ENCODE data around the gene UPF1. TPM values are rescaled to one million over a fixed set of nuclear protein-coding genes. Genes with fewer than 3 reads are reported as not detected.

The UPF1 gene
- total and polyA plus RNA-seq, 2 of the 13 experiments (the other 11 are each of a cell fraction or from before 2014, with no cell fraction given): 16.9 to 41.8 TPM

DNA sequence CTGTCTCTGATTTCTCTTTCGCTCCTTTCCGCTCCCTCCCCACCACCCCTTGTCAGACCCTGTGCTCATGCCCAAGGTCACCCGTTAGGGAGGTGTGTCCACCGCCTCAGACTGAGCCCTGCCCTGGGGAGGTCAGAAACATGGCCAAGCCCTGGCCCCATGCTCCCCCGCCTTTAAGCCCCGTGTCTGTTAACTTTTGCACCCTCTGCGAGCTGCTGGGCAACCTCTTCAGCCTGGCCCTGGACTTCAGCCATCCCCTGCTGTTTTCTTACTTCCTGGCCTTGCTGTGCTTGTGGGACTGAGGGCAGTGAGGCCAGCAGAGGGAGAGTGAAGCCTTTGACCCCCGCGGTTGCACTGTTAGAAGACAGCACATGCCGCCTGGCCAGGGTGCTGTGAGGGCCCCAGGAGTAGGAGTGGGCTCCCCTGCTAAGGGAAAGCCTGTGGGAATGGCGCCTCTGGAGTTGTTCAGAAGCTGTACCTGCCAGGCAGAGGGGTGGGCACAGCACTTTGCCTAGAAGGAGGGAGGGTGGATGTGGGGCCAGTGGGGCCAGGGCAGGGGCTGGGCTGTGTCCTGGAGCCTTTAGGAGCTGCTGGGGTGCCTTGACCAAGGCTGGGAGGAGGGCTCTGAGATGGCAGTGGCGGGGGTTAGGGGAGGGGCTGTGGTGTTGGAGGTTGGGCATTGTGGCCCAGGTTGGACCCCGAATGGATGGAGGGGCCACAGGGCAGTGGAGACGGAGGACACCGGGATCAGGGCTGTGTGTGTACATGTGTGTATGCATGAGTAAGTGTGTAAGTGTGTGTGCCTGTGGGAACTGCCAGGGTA, 7.9 kb downstream of the UPF1 start (continued):
- TF ChIP-seq SRSF4 (IDR thresholded peaks at IDR 0.05; ENCODE audit: low read depth, low read length, poor library complexity, severe bottlenecking) (no peak), YEATS4 (CRISPR knock-in tag; IDR thresholded peaks at IDR 0.05; ENCODE audit: borderline replicate concordance) (peak; percentile 82), SRSF9 (IDR thresholded peaks at IDR 0.05; ENCODE audit: borderline replicate concordance, insufficient read depth, low read depth, low read length, poor library complexity, severe bottlenecking) (no peak), CHCHD3 (CRISPR knock-in tag; IDR thresholded peaks at IDR 0.05) (no peak), KLF16 (CRISPR knock-in tag; IDR thresholded peaks at IDR 0.05) (peak in 1 of 2 experiments; percentile 78; a peak in 2 of 4 replicates), SMARCC2 (IDR thresholded peaks at IDR 0.05) (no peak), NRL (CRISPR knock-in tag; IDR thresholded peaks at IDR 0.05; ENCODE audit: borderline replicate concordance) (peak; percentile 86), ZNF20 (CRISPR knock-in tag; IDR thresholded peaks at IDR 0.05) (0 out of 2 replicates have a peak, but pooled peaks have one; percentile 45), ZNF788 (CRISPR knock-in tag; IDR thresholded peaks at IDR 0.05; ENCODE audit: borderline replicate concordance) (peak; percentile 91; the same call in 1 of the 2 replicates), MZF1 (CRISPR knock-in tag; IDR thresholded peaks at IDR 0.05; ENCODE audit: borderline replicate concordance) (no peak), ZNF451 (CRISPR knock-in tag; IDR thresholded peaks at IDR 0.05) (peak; percentile 63), MIER2 (CRISPR knock-in tag; IDR thresholded peaks at IDR 0.05) (0 out of 2 replicates have a peak, but pooled peaks have one; percentile 13), AKNA (CRISPR knock-in tag; IDR thresholded peaks at IDR 0.05; ENCODE audit: borderline replicate concordance) (no peak), ZNF274 (CRISPR knock-in tag; IDR thresholded peaks at IDR 0.05) (peak; percentile 66; the same call in 1 of the 2 replicates), PAWR (CRISPR knock-in tag; IDR thresholded peaks at IDR 0.05; ENCODE audit: borderline replicate concordance) (no peak)
- TF ChIP-seq, protein P1, sequence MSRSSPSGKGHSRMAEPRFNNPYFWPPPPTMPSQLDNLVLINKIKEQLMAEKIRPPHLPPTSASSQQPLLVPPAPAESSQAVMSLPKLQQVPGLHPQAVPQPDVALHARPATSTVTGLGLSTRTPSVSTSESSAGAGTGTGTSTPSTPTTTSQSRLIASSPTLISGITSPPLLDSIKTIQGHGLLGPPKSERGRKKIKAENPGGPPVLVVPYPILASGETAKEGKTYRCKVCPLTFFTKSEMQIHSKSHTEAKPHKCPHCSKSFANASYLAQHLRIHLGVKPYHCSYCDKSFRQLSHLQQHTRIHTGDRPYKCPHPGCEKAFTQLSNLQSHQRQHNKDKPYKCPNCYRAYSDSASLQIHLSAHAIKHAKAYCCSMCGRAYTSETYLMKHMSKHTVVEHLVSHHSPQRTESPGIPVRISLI (CRISPR knock-in tag; IDR thresholded peaks at IDR 0.05; ENCODE audit: borderline replicate concordance): peak; percentile 48; the same call in 1 of the 2 replicates
- TF ChIP-seq, protein P2, sequence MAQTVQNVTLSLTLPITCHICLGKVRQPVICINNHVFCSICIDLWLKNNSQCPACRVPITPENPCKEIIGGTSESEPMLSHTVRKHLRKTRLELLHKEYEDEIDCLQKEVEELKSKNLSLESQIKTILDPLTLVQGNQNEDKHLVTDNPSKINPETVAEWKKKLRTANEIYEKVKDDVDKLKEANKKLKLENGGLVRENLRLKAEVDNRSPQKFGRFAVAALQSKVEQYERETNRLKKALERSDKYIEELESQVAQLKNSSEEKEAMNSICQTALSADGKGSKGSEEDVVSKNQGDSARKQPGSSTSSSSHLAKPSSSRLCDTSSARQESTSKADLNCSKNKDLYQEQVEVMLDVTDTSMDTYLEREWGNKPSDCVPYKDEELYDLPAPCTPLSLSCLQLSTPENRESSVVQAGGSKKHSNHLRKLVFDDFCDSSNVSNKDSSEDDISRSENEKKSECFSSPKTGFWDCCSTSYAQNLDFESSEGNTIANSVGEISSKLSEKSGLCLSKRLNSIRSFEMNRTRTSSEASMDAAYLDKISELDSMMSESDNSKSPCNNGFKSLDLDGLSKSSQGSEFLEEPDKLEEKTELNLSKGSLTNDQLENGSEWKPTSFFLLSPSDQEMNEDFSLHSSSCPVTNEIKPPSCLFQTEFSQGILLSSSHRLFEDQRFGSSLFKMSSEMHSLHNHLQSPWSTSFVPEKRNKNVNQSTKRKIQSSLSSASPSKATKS (CRISPR knock-in tag; IDR thresholded peaks at IDR 0.05): no peak
- TF ChIP-seq, protein P3, sequence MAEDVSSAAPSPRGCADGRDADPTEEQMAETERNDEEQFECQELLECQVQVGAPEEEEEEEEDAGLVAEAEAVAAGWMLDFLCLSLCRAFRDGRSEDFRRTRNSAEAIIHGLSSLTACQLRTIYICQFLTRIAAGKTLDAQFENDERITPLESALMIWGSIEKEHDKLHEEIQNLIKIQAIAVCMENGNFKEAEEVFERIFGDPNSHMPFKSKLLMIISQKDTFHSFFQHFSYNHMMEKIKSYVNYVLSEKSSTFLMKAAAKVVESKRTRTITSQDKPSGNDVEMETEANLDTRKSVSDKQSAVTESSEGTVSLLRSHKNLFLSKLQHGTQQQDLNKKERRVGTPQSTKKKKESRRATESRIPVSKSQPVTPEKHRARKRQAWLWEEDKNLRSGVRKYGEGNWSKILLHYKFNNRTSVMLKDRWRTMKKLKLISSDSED (CRISPR knock-in tag; IDR thresholded peaks at IDR 0.05): no peak

Measured in HepG2 (cell line).